Esophagus muscularis mucosa (tissue), 4 donors: Measurements from ENCODE around the gene DGLUCY.

Experiments
- EP300 ChIP-seq: sonication (generic); formaldehyde crosslinking; IDR thresholded peaks from one replicate; pipeline ENCODE4 v1.6.1; 2017; ENCODE audit warnings: antibody characterized with exemption
- POLR2A ChIP-seq: fragments of 450-650 bp; IDR thresholded peaks from one replicate; pipeline ENCODE4 v1.6.1; 2017; ENCODE audit warnings: antibody characterized with exemption, moderate library complexity, mild to moderate bottlenecking, low read depth
- POLR2AphosphoS5 ChIP-seq, 2 donors: sonication (generic); formaldehyde crosslinking; IDR thresholded peaks; one replicate each; pipeline ENCODE4 v1.6.1; 2017; ENCODE audit warnings: antibody characterized with exemption in 2 of 2
- TF ChIP-seq, protein P1 (sequence below), 3 experiments: fragments of 200-600 bp in 2 of 3; fragments of 450-650 bp in 1 of 3; sonication (generic) in 2 of 3; IDR thresholded peaks; one replicate each; pipeline ENCODE4 v1.5.1; 2017 to 2019; ENCODE audit warnings: antibody characterized with exemption in 3 of 3, mild to moderate bottlenecking in 2 of 3, moderate library complexity in 1 of 3

DNA sequence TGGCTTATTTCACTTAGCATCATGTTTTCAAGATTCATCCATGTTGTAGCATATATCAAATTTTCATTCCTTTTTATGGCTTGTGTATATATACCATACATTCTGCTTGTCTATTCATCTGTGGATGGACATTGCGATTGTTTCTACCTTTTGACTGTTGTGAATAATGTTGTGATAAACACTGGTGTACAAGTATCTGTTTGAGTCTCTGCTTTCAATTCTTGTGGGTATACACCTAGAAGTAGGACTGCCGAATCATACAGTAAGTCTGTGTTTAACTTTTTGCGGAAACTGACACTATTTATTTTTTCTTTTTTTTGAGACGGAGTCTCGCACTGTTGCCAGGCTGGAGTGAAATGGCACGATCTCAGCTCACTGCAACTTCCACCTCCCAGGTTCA lies 33.8 kb upstream of the DGLUCY start:
- TF ChIP-seq POLR2A (no peak), POLR2AphosphoS5 (IDR thresholded peaks at IDR 0.05) (no peak), EP300 (no peak)
- TF ChIP-seq, protein P1, sequence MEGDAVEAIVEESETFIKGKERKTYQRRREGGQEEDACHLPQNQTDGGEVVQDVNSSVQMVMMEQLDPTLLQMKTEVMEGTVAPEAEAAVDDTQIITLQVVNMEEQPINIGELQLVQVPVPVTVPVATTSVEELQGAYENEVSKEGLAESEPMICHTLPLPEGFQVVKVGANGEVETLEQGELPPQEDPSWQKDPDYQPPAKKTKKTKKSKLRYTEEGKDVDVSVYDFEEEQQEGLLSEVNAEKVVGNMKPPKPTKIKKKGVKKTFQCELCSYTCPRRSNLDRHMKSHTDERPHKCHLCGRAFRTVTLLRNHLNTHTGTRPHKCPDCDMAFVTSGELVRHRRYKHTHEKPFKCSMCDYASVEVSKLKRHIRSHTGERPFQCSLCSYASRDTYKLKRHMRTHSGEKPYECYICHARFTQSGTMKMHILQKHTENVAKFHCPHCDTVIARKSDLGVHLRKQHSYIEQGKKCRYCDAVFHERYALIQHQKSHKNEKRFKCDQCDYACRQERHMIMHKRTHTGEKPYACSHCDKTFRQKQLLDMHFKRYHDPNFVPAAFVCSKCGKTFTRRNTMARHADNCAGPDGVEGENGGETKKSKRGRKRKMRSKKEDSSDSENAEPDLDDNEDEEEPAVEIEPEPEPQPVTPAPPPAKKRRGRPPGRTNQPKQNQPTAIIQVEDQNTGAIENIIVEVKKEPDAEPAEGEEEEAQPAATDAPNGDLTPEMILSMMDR (IDR thresholded peaks at IDR 0.05) = no peak
